DOHH2 (cell line): ENCODE data around the gene RD3L.

Experiments
- H3F3A ChIP-seq: fragments of 200-600 bp; sonication (generic), shearing (Covaris generic); 2 replicates; pipeline ENCODE4 v1.6.0; 2016; ENCODE audit warnings: antibody characterized with exemption, mild to moderate bottlenecking; ENCODE audit not compliant: control insufficient read depth, insufficient read depth
- H3K27ac ChIP-seq: fragments of 200-600 bp; sonication (generic); 2 replicates; pipeline ENCODE4 v1.5.1; 2014; ENCODE audit warnings: low read depth, mild to moderate bottlenecking, low read length, moderate library complexity
- H3K27me3 ChIP-seq: fragments of 200-600 bp; sonication (generic); 2 replicates; pipeline ENCODE4 v1.6.1; 2014; ENCODE audit warnings: mild to moderate bottlenecking, low read length, mixed read lengths; ENCODE audit not compliant: control insufficient read depth
- H3K36me3 ChIP-seq: fragments of 200-600 bp; sonication (generic); 2 replicates; pipeline ENCODE4 v1.6.1; 2014; ENCODE audit warnings: mild to moderate bottlenecking, low read length, moderate library complexity, mixed read lengths; ENCODE audit not compliant: control insufficient read depth
- H3K4me1 ChIP-seq: fragments of 200-600 bp; sonication (generic); 2 replicates; pipeline ENCODE4 v1.6.1; 2014; ENCODE audit warnings: mild to moderate bottlenecking, low read length, mixed read lengths; ENCODE audit not compliant: control insufficient read depth
- H3K4me2 ChIP-seq: fragments of 200-600 bp; sonication (generic); 2 replicates; pipeline ENCODE4 v1.6.0; 2014; ENCODE audit warnings: mild to moderate bottlenecking, low read length, moderate library complexity
- H3K4me3 ChIP-seq: fragments of 200-600 bp; sonication (generic); 2 replicates; pipeline ENCODE4 v1.5.1; 2014; ENCODE audit warnings: mild to moderate bottlenecking, low read length, mixed read lengths
- H3K79me2 ChIP-seq: fragments of 200-600 bp; sonication (generic); 2 replicates; pipeline ENCODE4 v1.6.1; 2014; ENCODE audit warnings: mild to moderate bottlenecking, low read length, mixed read lengths; ENCODE audit not compliant: control insufficient read depth
- H3K9me2 ChIP-seq: fragments of 200-600 bp; sonication (generic); replicated peaks from 2 replicates; pipeline ENCODE4 v1.6.1; 2014; ENCODE audit warnings: mild to moderate bottlenecking, low read length, mixed read lengths; ENCODE audit not compliant: control insufficient read depth
- H3K9me3 ChIP-seq: fragments of 200-600 bp; sonication (generic); 2 replicates; pipeline ENCODE4 v1.6.1; 2014; ENCODE audit warnings: antibody characterized with exemption, low read length, mixed read lengths; ENCODE audit not compliant: control insufficient read depth, insufficient read depth
- H4K20me1 ChIP-seq: fragments of 200-600 bp; sonication (generic); 2 replicates; pipeline ENCODE4 v1.6.0; 2014; ENCODE audit warnings: low read depth, mild to moderate bottlenecking, antibody characterized with exemption, low read length, moderate library complexity; ENCODE audit not compliant: control insufficient read depth, insufficient read depth
- CTCF ChIP-seq: fragments of 200-600 bp; sonication (generic); IDR thresholded peaks from one replicate; pipeline ENCODE4 v1.5.1; 2014; ENCODE audit warnings: antibody characterized with exemption, mild to moderate bottlenecking, low read depth, low read length; ENCODE audit not compliant: poor library complexity, severe bottlenecking
- EZH2phosphoT487 ChIP-seq: fragments of 200-600 bp; sonication (generic); IDR thresholded peaks from 2 replicates; pipeline ENCODE4 v1.6.1; 2017; ENCODE audit warnings: borderline replicate concordance, mild to moderate bottlenecking, antibody characterized with exemption, low read length, moderate library complexity, mixed read lengths

The RD3L gene

GRCh38 chr14:103932791-103933490 lies 9.4 kb downstream of the RD3L start:
- no peaks in the 10 kb centered on the region for H3K9me2 ChIP-seq
- H3K27me3 ChIP-seq, result peaks cover 5% of the 10 kb centered on the region; the same call in 1 of the 2 replicates
- no peak overlapping the region for H3K27ac ChIP-seq
- no peaks in the 10 kb centered on the region for H3K9me3 ChIP-seq
- TF ChIP-seq EZH2phosphoT487 (no peak), CTCF (no peak)
- H3K4me1 ChIP-seq, result no peaks in the 10 kb centered on the region
- no peak overlapping the region for H3K4me3 ChIP-seq
- no peak overlapping the region for H3K4me2 ChIP-seq
- no peaks in the 10 kb centered on the region for H3K36me3 ChIP-seq
- H3K79me2 ChIP-seq, result no peaks in the 10 kb centered on the region
- H4K20me1 ChIP-seq, result no peaks in the 10 kb centered on the region
- no peaks in the 10 kb centered on the region for H3F3A ChIP-seq

- no peaks in the 10 kb centered on the region for H3K4me1 ChIP-seq
Measured at GRCh38 chr14:103931422-103931821, 10.9 kb downstream of the RD3L start.

GRCh38 chr14:103930051-103930604 lies 12.2 kb downstream of the RD3L start:
- TF ChIP-seq EZH2phosphoT487, result no peak

More at GRCh38 chr14:103931422-103931821, 10.9 kb downstream of the RD3L start:
- no peaks in the 10 kb centered on the region for H3K36me3 ChIP-seq
- no peaks in the 10 kb centered on the region for H3F3A ChIP-seq
- H3K4me3 ChIP-seq, result no peak overlapping the region
- H3K27me3 ChIP-seq, result no peaks in the 10 kb centered on the region
- no peaks in the 10 kb centered on the region for H4K20me1 ChIP-seq
- no peaks in the 10 kb centered on the region for H3K9me3 ChIP-seq
- H3K27ac ChIP-seq, result no peak overlapping the region
- no peak for TF ChIP-seq CTCF
- TF ChIP-seq EZH2phosphoT487, result no peak
- no peak overlapping the region for H3K4me2 ChIP-seq
- no peaks in the 10 kb centered on the region for H3K79me2 ChIP-seq
- no peaks in the 10 kb centered on the region for H3K9me2 ChIP-seq

More at GRCh38 chr14:103930051-103930604, 12.2 kb downstream of the RD3L start:
- Histone ChIP-seq H3K9me2 (no peaks in the 10 kb centered on the region), H3K4me1 (peaks cover 5% of the 10 kb centered on the region), H3K4me2 (no peak overlapping the region), H3K36me3 (no peaks in the 10 kb centered on the region), H4K20me1 (no peaks in the 10 kb centered on the region), H3K27ac (no peak overlapping the region), H3K9me3 (no peaks in the 10 kb centered on the region), H3K27me3 (no peaks in the 10 kb centered on the region), H3K4me3 (no peak overlapping the region), H3K79me2 (no peaks in the 10 kb centered on the region), H3F3A (no peaks in the 10 kb centered on the region)
